HUES64 (cell line): ENCODE results near the gene CHST11.

ENCODE experiments used
- H3K27ac ChIP-seq: 2 replicates; pipeline ENCODE4 v1.7.0; 2013; ENCODE audit warnings: low read depth, low read length, inconsistent platforms
- H3K27me3 ChIP-seq: 2 replicates; pipeline ENCODE4 v1.6.1; 2013; ENCODE audit warnings: mild to moderate bottlenecking, low read length; ENCODE audit not compliant: insufficient read depth
- H3K36me3 ChIP-seq: 2 replicates; pipeline ENCODE4 v1.6.1; 2013; ENCODE audit warnings: mild to moderate bottlenecking, low read length; ENCODE audit not compliant: insufficient read depth
- H3K4me1 ChIP-seq: 2 replicates; pipeline ENCODE4 v1.6.1; 2013; ENCODE audit warnings: mild to moderate bottlenecking, low read length, moderate library complexity; ENCODE audit not compliant: insufficient read depth
- H3K4me3 ChIP-seq: 2 replicates; pipeline ENCODE4 v1.5.1; 2013; ENCODE audit warnings: mild to moderate bottlenecking, low read length, moderate library complexity
- H3K9ac ChIP-seq: 2 replicates; pipeline ENCODE4 v1.6.1; 2013; ENCODE audit warnings: mild to moderate bottlenecking, low read depth, low read length
- H3K9me3 ChIP-seq: 2 replicates; pipeline ENCODE4 v1.6.1; 2013; ENCODE audit warnings: low read depth, low read length; ENCODE audit not compliant: insufficient read depth
- WGBS: fragments of 150-250, 120-280 bp; methylation state at CpG from one replicate; pipeline ENCODE4 v1.1.7; 2013; ENCODE audit warnings: missing lambda C conversion rate; 5-methylcytosine and 5-hydroxymethylcytosine counted together

The CHST11 gene

DNA sequence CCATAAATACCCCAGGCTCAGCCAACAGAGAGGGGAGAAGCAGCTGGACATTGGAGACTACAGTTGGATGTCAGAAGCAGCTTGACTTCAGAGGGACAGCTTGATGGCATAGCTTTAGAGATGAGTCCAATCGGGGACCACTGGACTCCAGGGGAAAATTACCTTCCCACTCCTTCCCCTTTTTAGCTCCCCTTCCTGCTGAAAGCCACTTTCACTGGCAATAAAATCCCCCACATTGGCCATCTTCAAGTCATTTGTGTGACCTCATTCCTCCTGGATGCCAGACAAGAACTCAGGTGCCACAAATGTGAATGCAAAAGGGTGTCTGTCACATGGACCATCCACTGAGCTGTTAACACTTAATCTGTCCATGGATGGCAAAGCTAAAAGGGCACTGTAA, 184.2 kb downstream of the CHST11 start:
- Histone ChIP-seq H3K4me1 (no peaks in the 10 kb centered on the region), H3K36me3 (no peaks in the 10 kb centered on the region), H3K27me3 (no peaks in the 10 kb centered on the region), H3K27ac (no peak overlapping the region), H3K9me3 (peaks cover 8% of the 10 kb centered on the region; the same call in 1 of the 2 replicates), H3K4me3 (no peak overlapping the region), H3K9ac (no peak overlapping the region)
- WGBS, result 88% methylated on average over 1 of the region's 1 CpG

DNA sequence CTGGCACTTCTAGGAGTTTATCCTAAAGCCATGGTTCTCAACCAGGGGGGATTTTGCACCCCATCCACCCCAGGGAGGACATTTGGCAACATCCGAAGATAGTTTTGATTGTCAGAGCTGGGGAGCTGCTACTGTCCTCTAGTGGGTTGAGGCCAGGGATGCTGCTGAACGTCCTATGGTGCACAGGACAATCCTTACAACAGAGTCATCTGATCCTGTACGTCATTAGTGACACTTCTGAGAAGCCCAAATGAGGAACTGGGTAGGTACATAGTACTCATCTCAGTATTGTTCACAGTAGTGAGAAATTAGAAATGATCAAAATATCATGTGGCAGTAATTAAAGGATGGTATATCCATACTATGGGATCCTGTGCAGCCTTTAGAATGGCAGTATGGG, 185.1 kb downstream of the CHST11 start:
- Histone ChIP-seq H3K4me1 (no peaks in the 10 kb centered on the region), H3K36me3 (no peaks in the 10 kb centered on the region), H3K9ac (no peak overlapping the region), H3K4me3 (no peak overlapping the region), H3K27ac (no peak overlapping the region), H3K9me3 (peaks cover 8% of the 10 kb centered on the region; the same call in 1 of the 2 replicates), H3K27me3 (no peaks in the 10 kb centered on the region)
- WGBS, result 85% methylated on average over 3 of the region's 3 CpGs

DNA sequence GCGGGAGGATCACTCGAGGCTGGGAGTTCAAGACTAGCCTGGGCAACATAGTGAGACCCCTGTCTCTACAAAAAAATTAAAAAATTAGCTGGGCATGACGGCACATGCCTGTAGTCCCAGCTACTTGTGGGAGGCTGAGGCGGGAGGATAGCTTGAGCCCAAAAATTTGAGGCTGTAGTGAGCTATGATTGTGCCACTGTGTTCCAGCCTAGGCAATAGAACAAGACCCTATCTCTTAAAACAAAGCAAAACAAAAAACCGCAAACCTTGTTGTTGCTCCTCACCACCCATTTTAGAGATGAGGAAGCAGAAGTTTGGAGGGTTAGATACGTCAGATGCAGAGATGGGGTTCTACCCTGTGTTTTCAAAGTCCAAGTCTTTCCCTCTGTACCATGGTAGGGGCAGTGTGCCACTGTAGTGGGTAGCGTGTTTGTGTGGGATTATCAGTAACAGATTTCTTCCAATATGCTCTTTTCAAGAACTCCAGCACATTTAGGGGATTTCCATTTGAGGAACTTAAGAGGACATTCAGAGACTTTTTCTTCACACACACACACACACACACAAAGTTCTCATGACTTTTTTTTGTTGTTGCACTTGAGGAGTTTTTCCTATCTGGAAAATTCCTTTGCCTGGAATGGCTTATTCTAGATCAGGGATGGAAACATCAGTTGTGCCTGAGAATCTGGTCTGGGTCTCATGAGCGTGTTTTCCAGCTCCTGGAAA, 186.5 kb downstream of the CHST11 start:
- Histone ChIP-seq H3K27ac (no peak overlapping the region), H3K36me3 (no peaks in the 10 kb centered on the region), H3K27me3 (no peaks in the 10 kb centered on the region), H3K9me3 (peaks cover 8% of the 10 kb centered on the region; the same call in 1 of the 2 replicates), H3K4me1 (no peaks in the 10 kb centered on the region), H3K4me3 (no peak overlapping the region), H3K9ac (no peak overlapping the region)
- WGBS, result 94% methylated on average over 7 of the region's 8 CpGs

DNA sequence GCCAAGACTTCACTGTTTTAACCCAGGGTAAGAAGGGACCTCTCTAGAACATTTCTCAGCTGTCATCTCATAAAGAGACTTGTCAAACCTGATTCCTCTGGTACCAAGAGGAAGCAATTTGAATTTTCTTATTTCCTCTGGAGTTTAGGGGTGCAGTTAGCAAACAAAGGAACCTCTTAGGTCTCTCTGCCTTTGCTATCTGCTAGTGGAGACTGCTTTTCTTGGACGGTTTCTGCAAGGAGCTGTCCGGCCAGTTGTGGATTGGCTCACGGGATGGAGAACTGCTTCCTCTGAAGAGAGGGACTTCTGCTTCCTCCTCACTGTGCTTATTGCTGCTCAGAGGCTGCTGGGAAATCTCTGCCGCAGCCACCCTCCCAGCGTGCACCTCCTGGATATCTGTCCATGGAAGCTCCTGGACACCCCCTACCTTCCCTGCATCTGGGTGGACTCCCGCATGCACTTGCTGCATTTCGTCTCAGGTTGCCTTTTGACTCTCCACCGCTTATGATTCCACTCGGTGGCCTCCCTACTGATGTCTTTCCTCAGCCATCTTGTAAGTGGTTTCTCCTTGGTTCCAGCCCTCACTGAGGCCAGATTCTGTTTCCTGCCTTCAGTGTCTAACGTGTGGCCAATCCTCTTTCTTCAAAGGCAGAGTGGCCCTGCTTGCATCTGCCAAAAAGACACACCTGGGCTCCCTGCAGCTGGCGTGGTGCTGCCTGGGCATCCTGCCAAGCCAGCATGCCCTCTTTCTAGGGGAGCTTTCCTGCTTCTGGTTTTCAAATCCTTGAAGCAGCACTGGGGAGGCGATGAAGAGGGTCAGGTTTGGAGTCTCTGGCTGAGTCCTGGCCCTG, 187.3 kb downstream of the CHST11 start:
- 94% methylated on average over 12 of the region's 12 CpGs for WGBS
- no peaks in the 10 kb centered on the region for H3K36me3 ChIP-seq

DNA sequence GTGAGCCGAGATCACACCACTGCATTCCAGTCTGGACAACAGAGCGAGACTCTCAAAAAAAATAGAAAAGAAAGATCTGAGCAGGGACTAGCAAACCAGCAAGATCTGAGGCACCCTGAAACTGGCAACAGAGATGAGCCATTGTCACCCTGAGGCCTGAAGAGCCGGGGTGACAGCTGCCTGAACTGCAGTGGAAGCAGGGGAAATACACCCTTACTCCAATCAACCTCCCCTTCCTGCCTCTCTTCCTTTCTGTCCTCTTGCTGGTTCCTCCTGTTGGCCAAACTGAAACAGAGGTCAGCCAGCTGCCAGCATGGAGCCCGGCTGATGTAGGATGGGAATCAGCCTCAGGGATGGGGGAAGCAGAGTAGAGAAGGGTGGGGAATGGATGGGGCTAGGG, 192.0 kb downstream of the CHST11 start:
- no peak overlapping the region for H3K9ac ChIP-seq
- no peaks in the 10 kb centered on the region for H3K9me3 ChIP-seq
- peaks cover 18% of the 10 kb centered on the region; the same call in 1 of the 2 replicates for H3K4me1 ChIP-seq
- H3K27me3 ChIP-seq, result no peaks in the 10 kb centered on the region
- no peak overlapping the region for H3K27ac ChIP-seq
- WGBS, result 89% methylated on average over 4 of the region's 4 CpGs
- H3K36me3 ChIP-seq, result no peaks in the 10 kb centered on the region
- no peak overlapping the region for H3K4me3 ChIP-seq

More for the DNA sequence above, 187.3 kb downstream of the CHST11 start:
- Histone ChIP-seq H3K9ac (no peak overlapping the region), H3K4me1 (no peaks in the 10 kb centered on the region), H3K4me3 (no peak overlapping the region), H3K27ac (no peak overlapping the region), H3K9me3 (peaks cover 8% of the 10 kb centered on the region; the same call in 1 of the 2 replicates), H3K27me3 (no peaks in the 10 kb centered on the region)

DNA sequence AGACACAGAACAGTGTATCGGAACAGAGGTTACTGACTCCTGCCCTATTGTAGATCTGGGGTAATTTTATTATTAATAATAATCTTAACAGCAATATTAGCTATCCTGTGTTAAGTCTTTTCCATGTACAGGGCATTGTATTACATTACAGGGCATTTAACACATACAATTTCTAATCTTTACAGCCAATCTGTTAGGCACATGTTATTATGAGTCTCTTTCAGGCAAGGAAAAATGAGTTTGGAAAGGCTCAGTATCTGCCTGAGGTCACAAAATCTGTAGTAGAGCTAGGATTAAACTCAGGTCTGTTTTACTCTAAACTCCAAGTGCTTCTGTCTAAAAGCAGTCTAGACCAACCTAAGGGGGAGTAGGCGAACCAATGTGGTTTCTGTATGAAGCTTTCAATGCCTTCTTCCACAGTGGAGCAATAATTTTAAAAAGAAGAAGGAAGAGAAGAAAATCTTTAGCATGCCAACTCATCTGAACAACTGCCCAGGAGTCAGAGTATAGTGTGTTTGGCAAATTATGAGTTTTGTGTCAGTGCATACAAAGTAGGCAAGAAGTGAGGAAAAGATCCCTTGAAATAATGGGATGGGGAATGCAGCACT, 192.6 kb downstream of the CHST11 start:
- Histone ChIP-seq H3K9me3 (no peaks in the 10 kb centered on the region), H3K36me3 (no peaks in the 10 kb centered on the region), H3K27me3 (no peaks in the 10 kb centered on the region), H3K4me3 (no peak overlapping the region), H3K9ac (no peak overlapping the region), H3K4me1 (peaks cover 18% of the 10 kb centered on the region; the same call in 1 of the 2 replicates), H3K27ac (no peak overlapping the region)
- 91% methylated on average over 1 of the region's 2 CpGs for WGBS

DNA sequence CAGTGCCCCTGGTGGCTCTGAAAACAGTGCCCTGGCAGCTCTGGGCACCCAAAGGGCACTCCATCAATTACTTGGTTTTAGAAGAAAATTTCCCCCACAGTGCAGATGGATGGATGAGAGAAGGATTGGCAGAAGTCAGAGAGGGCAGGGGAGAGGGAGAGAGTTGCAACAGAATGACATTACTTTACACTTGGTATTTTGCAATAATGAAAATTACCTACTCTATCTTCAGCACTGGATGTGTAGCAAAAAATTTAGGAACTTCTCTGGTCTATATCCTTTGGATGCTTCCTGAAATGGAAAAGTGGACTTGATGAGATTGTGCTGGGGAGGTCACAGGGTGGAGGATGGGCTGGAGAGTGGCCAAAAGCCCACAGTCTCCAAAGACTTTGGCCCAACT, 193.2 kb downstream of the CHST11 start:
- Histone ChIP-seq H3K4me1 (peaks cover 21% of the 10 kb centered on the region), H3K9me3 (no peaks in the 10 kb centered on the region), H3K36me3 (no peaks in the 10 kb centered on the region), H3K9ac (no peak overlapping the region), H3K4me3 (no peak overlapping the region), H3K27ac (no peak overlapping the region), H3K27me3 (no peaks in the 10 kb centered on the region)

DNA sequence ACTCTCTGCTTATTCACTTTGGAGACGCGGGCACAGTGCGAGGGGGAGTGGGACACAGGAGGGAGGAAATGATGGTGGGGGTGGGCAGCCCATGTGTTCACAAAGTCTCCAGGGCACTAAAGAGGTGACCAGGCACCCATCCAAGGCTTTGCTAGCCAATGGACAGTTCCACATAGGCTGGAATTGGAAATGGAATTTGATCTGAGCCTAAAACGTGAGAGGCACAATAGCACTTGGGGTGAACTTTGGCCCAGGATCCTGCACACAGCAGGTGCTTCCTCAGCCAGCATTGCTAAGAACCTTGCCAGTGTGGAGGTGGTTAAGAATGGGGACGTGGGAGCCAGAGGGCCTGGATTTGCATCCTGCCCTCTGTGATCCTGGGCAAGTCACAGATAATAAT, 193.8 kb downstream of the CHST11 start:
- Histone ChIP-seq H3K4me1 (peaks cover 26% of the 10 kb centered on the region), H3K27ac (no peak overlapping the region), H3K9ac (no peak overlapping the region), H3K27me3 (no peaks in the 10 kb centered on the region), H3K36me3 (no peaks in the 10 kb centered on the region), H3K4me3 (no peak overlapping the region), H3K9me3 (no peaks in the 10 kb centered on the region)
- 81% methylated on average over 5 of the region's 5 CpGs for WGBS

DNA sequence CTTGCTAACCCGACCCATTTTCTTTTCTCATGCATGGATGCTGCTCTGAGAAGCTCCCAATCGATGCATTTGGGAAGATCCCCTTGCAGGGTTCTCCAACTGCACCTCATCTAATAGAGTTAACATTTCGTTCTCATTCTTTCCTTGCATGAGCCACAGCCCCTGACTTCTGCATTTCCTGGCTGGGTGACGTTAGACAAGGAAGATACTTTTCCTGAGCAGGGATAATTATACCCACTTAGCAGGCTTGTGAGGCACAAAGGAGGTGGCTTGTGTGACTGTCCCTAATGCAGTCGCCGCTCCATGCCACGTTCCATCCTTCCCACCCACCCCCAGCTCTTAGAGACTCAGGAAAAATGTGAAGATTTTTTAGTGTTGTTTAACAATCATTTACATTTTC, 195.1 kb downstream of the CHST11 start:
- WGBS, result 72% methylated on average over 4 of the region's 7 CpGs
- Histone ChIP-seq H3K9me3 (no peaks in the 10 kb centered on the region), H3K36me3 (no peaks in the 10 kb centered on the region), H3K27me3 (no peaks in the 10 kb centered on the region), H3K9ac (no peak overlapping the region), H3K27ac (no peak overlapping the region), H3K4me3 (no peak overlapping the region), H3K4me1 (peaks cover 30% of the 10 kb centered on the region)

DNA sequence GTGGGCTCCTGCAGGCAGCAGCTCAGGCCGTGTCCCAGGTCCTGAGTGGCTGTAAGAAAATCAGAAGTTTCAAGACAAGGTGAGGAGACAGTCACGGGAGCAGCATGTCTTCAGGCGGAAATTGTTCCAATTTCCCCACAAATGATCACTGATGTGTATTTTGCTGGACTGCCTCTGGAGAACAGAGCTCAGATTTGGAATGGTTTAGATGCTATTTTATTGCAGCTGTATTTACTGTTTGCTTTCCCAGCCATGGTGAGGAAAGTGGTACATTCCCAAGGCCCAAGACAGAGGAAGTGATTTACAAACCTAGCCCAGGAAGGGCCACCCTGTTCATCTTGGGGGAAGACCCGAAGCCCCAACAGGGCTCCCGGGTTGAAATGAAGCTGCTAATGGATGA, 195.6 kb downstream of the CHST11 start:
- 91% methylated on average over 5 of the region's 5 CpGs for WGBS
- no peaks in the 10 kb centered on the region for H3K36me3 ChIP-seq
- no peaks in the 10 kb centered on the region for H3K27me3 ChIP-seq
- H3K9me3 ChIP-seq, result no peaks in the 10 kb centered on the region
- no peak overlapping the region for H3K27ac ChIP-seq
- peaks cover 35% of the 10 kb centered on the region for H3K4me1 ChIP-seq
- no peak overlapping the region for H3K4me3 ChIP-seq
- no peak overlapping the region for H3K9ac ChIP-seq

DNA sequence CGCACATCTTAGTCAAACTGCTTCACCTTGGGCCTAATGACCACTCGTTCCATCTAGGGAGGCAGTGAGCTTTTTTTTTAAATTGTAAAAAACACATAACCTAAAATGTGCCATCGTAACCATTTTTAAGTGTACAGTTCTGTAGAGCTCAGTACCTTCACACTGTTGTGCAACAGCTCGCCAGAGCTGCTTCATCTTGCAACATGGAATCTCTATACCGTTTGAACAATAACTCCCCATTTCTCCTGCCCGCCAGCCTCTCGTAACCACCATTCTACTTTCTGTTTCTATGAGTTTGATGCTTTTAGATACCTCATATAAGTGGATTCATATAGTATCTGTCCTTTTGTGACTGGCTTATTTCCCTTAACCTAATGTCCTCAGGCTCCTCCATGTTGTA, 196.2 kb downstream of the CHST11 start:
- H3K9me3 ChIP-seq, result no peaks in the 10 kb centered on the region
- no peaks in the 10 kb centered on the region for H3K27me3 ChIP-seq
- no peak overlapping the region for H3K27ac ChIP-seq
- H3K4me3 ChIP-seq, result no peak overlapping the region
- no peak overlapping the region for H3K9ac ChIP-seq
- H3K4me1 ChIP-seq, result peaks cover 37% of the 10 kb centered on the region
- WGBS, result 96% methylated on average over 6 of the region's 7 CpGs
- no peaks in the 10 kb centered on the region for H3K36me3 ChIP-seq
